GM12875 (cell line): ENCODE data around the gene OR6B2.

Experiments
- H3K4me3 ChIP-seq: one replicate; pipeline ENCODE4 v1.5.1; 2011; ENCODE audit warnings: low read depth, low read length, control low read depth
- TF ChIP-seq, protein P1 (sequence below): IDR thresholded peaks from 2 replicates; pipeline ENCODE4 v1.5.1; 2011; ENCODE audit warnings: low read depth, mild to moderate bottlenecking, control low read depth, inconsistent platforms, low read length, moderate library complexity, borderline replicate concordance; ENCODE audit not compliant: insufficient read depth

The OR6B2 gene

DNA sequence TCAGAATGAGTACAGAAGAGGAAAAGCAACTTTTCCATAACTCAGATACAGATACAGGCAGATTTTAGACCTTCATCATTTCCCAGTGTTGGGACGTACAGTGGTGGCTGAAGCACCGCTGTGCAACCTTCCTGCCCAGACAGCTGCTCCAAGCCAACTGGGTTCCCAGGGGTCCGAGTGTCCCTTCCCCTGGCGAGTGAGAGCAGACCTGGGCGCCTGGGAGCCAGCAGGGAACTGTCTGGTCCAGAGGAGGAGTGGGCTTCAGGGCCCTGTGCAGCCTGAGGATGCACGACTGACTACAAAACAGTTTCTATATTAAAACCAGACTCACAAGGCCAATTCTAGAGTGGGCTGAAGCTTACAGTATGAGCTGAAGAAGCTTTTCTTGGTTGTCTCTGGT lies 11.1 kb upstream of the OR6B2 start:
- TF ChIP-seq, protein P1, sequence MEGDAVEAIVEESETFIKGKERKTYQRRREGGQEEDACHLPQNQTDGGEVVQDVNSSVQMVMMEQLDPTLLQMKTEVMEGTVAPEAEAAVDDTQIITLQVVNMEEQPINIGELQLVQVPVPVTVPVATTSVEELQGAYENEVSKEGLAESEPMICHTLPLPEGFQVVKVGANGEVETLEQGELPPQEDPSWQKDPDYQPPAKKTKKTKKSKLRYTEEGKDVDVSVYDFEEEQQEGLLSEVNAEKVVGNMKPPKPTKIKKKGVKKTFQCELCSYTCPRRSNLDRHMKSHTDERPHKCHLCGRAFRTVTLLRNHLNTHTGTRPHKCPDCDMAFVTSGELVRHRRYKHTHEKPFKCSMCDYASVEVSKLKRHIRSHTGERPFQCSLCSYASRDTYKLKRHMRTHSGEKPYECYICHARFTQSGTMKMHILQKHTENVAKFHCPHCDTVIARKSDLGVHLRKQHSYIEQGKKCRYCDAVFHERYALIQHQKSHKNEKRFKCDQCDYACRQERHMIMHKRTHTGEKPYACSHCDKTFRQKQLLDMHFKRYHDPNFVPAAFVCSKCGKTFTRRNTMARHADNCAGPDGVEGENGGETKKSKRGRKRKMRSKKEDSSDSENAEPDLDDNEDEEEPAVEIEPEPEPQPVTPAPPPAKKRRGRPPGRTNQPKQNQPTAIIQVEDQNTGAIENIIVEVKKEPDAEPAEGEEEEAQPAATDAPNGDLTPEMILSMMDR = no peak
- no peak overlapping the region for H3K4me3 ChIP-seq

DNA sequence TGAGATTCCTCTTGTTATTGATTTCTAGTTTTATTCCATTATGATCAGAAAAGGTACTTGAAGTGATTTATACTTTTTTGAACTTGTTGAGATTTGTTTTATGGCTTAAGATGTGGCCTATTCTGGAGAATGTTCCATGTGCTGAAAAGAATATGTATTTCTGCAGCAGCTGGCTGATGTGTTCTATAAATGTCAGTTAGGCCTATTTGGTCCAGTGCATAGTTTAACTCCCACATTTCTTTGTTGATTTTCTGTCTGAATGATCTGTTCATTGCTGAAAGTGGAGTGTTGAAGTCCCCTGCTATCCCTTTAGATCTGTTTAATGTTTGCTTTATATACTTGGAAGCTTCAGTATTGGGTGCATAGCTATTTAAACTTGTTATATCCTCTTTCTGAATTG lies 7.1 kb upstream of the OR6B2 start:
- TF ChIP-seq, protein P1 = no peak

DNA sequence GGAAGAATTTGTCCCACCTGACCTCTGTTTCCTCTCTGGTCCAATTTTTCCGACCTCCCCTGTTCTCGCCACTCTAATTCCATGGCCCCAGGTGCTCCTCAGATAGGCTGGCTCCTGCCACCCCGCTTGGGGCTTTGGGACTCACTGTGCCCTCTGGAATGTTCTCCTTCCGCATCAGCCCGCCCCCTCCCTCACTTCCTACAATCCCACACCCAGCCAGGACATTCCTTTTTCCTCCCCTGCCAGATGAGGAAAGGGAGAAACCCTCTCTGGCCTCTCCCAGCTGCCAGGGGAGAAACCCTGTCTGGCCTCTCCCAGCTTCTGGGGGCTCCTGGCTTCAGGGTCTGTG lies 3.1 kb upstream of the OR6B2 start:
- H3K4me3 ChIP-seq = no peak overlapping the region
- TF ChIP-seq, protein P1 = no peak

More for the DNA sequence above, 7.1 kb upstream of the OR6B2 start:
- H3K4me3 ChIP-seq = no peak overlapping the region

DNA sequence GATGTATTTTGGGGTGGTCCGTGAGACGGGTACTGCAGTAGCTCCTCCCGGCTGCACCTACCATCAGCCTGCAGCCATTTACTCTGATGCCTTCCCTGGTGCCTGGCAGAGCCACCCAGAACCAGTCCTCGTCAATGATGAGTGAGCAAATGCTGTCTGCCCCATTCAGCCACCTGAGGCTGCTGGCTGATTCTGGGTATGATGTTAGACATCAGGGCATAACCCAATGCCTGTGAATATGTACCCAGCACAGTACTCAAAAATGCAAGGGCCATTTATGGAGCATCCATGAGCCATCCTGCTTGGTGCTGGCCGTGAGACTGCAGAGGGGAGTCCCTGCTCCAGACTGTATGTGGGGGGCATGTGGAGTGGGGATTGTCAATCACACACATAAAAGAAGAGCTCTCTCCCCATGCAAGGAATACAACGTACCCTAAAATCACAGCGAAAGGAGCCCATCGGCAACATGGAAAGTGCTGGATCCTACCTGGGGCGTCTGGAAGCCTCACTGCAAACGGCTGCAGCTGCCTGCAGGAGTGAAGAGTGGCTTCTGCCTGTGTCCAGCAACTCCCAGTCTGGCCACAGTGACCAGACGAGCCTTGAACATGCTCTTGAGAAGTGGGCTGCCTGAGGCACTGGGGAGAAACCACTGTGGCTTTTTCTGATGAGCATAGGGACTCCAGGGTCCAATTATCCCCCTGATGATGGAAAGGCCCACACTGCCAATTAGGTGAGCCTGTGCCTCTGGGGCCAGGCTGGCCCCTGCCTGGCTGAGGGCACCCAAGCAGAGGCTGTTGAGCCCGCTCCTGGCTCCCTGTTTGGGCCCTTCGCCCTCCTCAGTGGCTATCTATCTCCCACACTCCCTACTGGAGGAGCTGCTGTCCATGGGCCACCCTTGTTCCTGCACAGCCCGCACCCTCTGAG lies 2.4 kb upstream of the OR6B2 start:
- TF ChIP-seq, protein P1 = no peak
- no peak overlapping the region for H3K4me3 ChIP-seq

DNA sequence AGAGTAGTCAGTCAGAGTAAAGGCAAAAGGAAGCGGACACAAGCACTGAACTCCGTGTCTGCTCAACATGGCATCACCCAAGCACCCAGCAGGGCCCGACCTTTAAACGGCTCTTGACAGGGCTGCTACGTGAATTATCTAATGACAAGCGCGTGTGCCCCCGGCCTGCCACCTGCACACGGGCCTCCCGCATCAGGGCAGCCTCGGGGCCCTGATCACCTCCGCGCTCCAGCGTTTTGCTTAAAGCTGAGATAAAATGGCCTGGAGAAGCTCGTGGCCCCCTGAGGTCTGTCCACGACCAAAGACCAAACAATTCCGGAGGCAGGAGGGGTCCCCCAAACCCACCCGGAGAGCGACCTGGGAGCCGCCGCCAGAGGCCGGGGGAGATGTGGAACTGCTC lies 5.5 kb downstream of the OR6B2 start:
- peak overlapping the region; percentile 98 for H3K4me3 ChIP-seq
- TF ChIP-seq, protein P1 = no peak

DNA sequence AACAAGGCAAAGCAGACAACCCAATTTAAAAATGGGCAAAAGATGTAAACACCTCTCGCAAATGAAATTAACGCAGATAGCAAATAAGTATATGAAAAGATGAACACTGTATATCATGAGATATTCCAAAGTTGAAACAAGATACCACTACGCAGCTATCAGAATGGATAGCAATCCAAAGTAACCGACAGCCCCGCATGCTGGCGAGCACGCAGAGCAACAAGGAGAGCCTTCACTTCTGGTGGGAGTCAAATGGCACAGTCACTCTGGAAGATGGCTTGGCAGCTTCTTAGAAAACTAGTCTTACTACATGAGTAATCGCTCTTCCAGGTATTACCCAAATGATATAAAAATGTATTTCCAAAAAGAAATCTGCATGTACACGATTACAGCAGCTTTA lies 6.4 kb downstream of the OR6B2 start:
- no peak overlapping the region for H3K4me3 ChIP-seq
- TF ChIP-seq, protein P1 = no peak

DNA sequence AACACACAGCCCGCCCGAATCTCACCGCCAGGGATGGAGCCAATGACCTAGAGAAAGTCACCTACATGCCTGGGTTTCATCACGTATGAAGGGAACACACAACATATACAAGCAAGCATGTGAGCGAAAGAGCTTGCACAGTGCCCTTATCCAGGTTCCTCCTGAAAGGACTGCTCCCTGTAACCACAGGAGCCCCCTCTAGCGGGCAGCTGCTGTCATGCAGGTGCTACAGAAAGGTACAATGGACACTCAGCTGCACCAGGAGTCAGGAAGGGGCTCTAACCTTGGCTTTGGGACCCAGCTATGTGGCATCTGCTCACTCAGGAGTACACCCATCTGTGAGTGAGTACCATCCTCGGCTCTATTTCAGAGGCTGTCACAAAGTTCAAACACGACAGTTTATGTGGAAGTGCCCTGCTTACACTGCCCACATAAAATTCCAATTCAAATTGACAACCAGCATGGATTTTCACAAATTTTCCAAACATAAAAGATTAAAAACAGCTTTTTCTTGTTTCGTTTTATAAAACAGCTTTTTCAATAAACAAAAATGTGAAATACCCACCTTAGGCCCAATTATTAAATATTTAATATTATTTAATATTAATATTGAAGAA lies 8.6 kb downstream of the OR6B2 start:
- no peak overlapping the region for H3K4me3 ChIP-seq
- TF ChIP-seq, protein P1 = peak; percentile 96
